ENCODE data around the gene DYNLRB2. TPM values are rescaled to one million over a fixed set of nuclear protein-coding genes. Genes with fewer than 3 reads are reported as not detected.

The DYNLRB2 gene
- total and polyA plus RNA-seq, 9 of the 15 experiments (the other 6 are each of a cell fraction or from before 2014, with no cell fraction given): not detected

DNA sequence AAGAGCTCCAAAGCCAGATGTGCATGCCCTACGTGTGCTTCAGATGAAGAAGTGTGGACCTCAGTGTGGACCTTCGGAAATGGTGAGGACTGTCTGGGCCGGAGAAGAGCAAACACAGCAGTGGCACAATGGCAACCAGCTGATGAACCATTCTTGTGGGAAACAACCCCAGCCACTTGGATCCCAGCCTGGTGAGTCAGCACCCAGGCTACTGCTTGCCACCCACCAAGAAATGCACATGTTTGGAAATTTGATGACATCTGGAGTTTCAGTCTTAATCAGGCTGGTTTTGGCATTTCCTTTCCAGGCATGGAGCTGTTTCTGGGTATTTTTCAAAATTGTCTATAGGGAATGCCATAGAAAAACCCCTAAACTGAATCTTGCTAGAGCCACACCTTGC, 42.7 kb downstream of the DYNLRB2 start:
- FAIRE-seq (no peak), ATAC-seq (no peak), DNase-seq (ENCODE audit: extremely low read depth in 1 of 4, low spot score in 3 of 4) (no peak)
- H2AFZ ChIP-seq (ENCODE audit: low read depth, low read length): no peak overlapping the region
- H4K20me1 ChIP-seq (replicated peaks; ENCODE audit: control insufficient read depth, insufficient read depth, low read length): no peaks in the 10 kb centered on the region
- no peaks in the 10 kb centered on the region for H3K79me2 ChIP-seq (ENCODE audit: control insufficient read depth, insufficient read depth, low read length)
- TF ChIP-seq ZSCAN32 (CRISPR knock-in tag; IDR thresholded peaks at IDR 0.05) (no peak), IFI16 (CRISPR knock-in tag; IDR thresholded peaks at IDR 0.05) (no peak), GABPB1 (CRISPR knock-in tag; IDR thresholded peaks at IDR 0.05) (no peak)
- TF ChIP-seq, protein P1, sequence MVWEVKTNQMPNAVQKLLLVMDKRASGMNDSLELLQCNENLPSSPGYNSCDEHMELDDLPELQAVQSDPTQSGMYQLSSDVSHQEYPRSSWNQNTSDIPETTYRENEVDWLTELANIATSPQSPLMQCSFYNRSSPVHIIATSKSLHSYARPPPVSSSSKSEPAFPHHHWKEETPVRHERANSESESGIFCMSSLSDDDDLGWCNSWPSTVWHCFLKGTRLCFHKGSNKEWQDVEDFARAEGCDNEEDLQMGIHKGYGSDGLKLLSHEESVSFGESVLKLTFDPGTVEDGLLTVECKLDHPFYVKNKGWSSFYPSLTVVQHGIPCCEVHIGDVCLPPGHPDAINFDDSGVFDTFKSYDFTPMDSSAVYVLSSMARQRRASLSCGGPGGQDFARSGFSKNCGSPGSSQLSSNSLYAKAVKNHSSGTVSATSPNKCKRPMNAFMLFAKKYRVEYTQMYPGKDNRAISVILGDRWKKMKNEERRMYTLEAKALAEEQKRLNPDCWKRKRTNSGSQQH (CRISPR knock-in tag; IDR thresholded peaks at IDR 0.05): no peak
- 3% methylated on average over 3 of the region's 3 CpGs for WGBS (ENCODE audit: insufficient coverage, low coverage, missing lambda C conversion rate)
- 0 out of 5 replicates have a peak, but pooled peaks cover 0 to 4% of the 10 kb centered on the region in 2 experiments for H3K27me3 ChIP-seq (ENCODE audit: control insufficient read depth in 2 of 2, insufficient read depth in 2 of 2, low read length in 2 of 2)
- H3K9ac ChIP-seq (ENCODE audit: insufficient read depth in 1 of 2, low read depth in 2 of 2, low read length in 2 of 2): no peak overlapping the region
- H3K27ac ChIP-seq (ENCODE audit: extremely low read depth, low read depth, low read length): no peak overlapping the region
- no peak overlapping the region for H3K4me3 ChIP-seq
- POLR2A ChIA-PET: no interaction called here
- no TSS peak for BruUV-seq (replicated peaks)
- H3K36me3 ChIP-seq (ENCODE audit: control insufficient read depth, insufficient read depth, low read length): no peaks in the 10 kb centered on the region
- CTCF ChIA-PET (ENCODE audit: low intra/inter-chr PET ratio): no interaction called here
- H3K4me1 ChIP-seq (replicated peaks in 1 of 2; ENCODE audit: control insufficient read depth in 2 of 2, insufficient read depth in 2 of 2, low read length in 2 of 2): no peaks in the 10 kb centered on the region
- intact Hi-C loops (cut with micrococcal nuclease) (no loop called here), in situ Hi-C loops (cut with MboI) (no loop called here)
- no peaks in the 10 kb centered on the region for H3K9me1 ChIP-seq (ENCODE audit: control insufficient read depth, insufficient read depth, low read length)
- no peaks in the 10 kb centered on the region for H3K9me3 ChIP-seq (replicated peaks; ENCODE audit: control insufficient read depth, insufficient read depth, low read depth, low read length)
- H3K4me2 ChIP-seq (ENCODE audit: insufficient read depth, low read length): no peak overlapping the region

DNA sequence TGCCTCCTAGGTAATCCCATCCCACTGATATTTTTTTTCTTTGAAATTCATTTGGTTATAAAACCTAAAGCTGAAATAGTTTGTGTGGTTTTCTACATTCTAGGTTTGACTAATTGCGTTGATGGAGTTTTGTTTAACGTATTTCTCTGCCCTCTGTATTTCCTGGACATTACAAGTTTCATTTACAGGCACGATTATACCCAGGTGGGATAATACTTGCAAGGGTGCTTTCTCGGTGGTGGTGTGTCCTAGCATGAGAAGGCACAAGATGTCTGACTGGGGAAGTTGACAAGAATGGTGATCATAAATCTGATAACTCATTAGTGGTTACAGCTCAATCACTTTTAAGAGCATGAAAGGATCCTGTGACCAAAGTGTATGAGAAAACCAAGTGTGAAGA, 45.0 kb downstream of the DYNLRB2 start:
- no peak overlapping the region for H3K4me2 ChIP-seq (ENCODE audit: insufficient read depth, low read length)
- no peak for ATAC-seq
- FAIRE-seq: no peak
- no peaks in the 10 kb centered on the region for H3K4me1 ChIP-seq (replicated peaks in 1 of 2; ENCODE audit: control insufficient read depth in 2 of 2, insufficient read depth in 2 of 2, low read length in 2 of 2)
- intact Hi-C loops (cut with micrococcal nuclease) (no loop called here), in situ Hi-C loops (cut with MboI) (no loop called here)
- no peaks in the 10 kb centered on the region for H3K9me3 ChIP-seq (replicated peaks; ENCODE audit: control insufficient read depth, insufficient read depth, low read depth, low read length)
- no peak overlapping the region for H2AFZ ChIP-seq (ENCODE audit: low read depth, low read length)
- H3K36me3 ChIP-seq (ENCODE audit: control insufficient read depth, insufficient read depth, low read length): no peaks in the 10 kb centered on the region
- POLR2A ChIA-PET: no interaction called here
- CTCF ChIA-PET (ENCODE audit: low intra/inter-chr PET ratio): no interaction called here
- H4K20me1 ChIP-seq (replicated peaks; ENCODE audit: control insufficient read depth, insufficient read depth, low read length): no peaks in the 10 kb centered on the region
- H3K27ac ChIP-seq (ENCODE audit: extremely low read depth, low read depth, low read length): no peak overlapping the region
- no peaks in the 10 kb centered on the region for H3K9me1 ChIP-seq (ENCODE audit: control insufficient read depth, insufficient read depth, low read length)
- H3K4me3 ChIP-seq: no peak overlapping the region
- H3K79me2 ChIP-seq (ENCODE audit: control insufficient read depth, insufficient read depth, low read length): no peaks in the 10 kb centered on the region
- TF ChIP-seq MEF2A (IDR thresholded peaks at IDR 0.05; ENCODE audit: control insufficient read depth, low read depth, low read length) (no peak), ZNF561 (CRISPR knock-in tag; conservative IDR thresholded peaks at IDR 0.05) (no peak), L3MBTL2 (IDR thresholded peaks at IDR 0.05) (no peak), SMC3 (conservative IDR thresholded peaks at IDR 0.05; ENCODE audit: insufficient read depth, low read depth, low read length) (no peak), FOXK1 (CRISPR knock-in tag; IDR thresholded peaks at IDR 0.05; ENCODE audit: borderline replicate concordance) (no peak), CREB1 (IDR thresholded peaks at IDR 0.05) (no peak), CREB1 (CRISPR knock-in tag; IDR thresholded peaks at IDR 0.05) (no peak), EP400 (IDR thresholded peaks at IDR 0.05) (no peak)
- TF ChIP-seq, protein P2, sequence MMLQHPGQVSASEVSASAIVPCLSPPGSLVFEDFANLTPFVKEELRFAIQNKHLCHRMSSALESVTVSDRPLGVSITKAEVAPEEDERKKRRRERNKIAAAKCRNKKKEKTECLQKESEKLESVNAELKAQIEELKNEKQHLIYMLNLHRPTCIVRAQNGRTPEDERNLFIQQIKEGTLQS (IDR thresholded peaks at IDR 0.05): no peak
- TF ChIP-seq, protein P2 (CRISPR knock-in tag; conservative IDR thresholded peaks at IDR 0.05): no peak
- BruUV-seq (replicated peaks): no TSS peak
- no peak for DNase-seq (ENCODE audit: extremely low read depth in 1 of 4, low spot score in 3 of 4)
- 1% methylated on average over 4 of the region's 4 CpGs for WGBS (ENCODE audit: insufficient coverage, low coverage, missing lambda C conversion rate)
- H3K9ac ChIP-seq (ENCODE audit: insufficient read depth in 1 of 2, low read depth in 2 of 2, low read length in 2 of 2): no peak overlapping the region
- no peaks in the 10 kb centered on the region for H3K27me3 ChIP-seq (ENCODE audit: control insufficient read depth in 2 of 2, insufficient read depth in 2 of 2, low read length in 2 of 2)
